ENCODE measurements around the gene AASS.

The AASS gene

GRCh38 chr7:122082160-122082559 lies 61.9 kb downstream of the AASS start (continued):
- no peak for TF ChIP-seq ZNF555 (tag by site-specific recombination; conservative IDR thresholded peaks at IDR 0.05)
- TF ChIP-seq ZNF610 (tag by site-specific recombination; IDR thresholded peaks at IDR 0.05; ENCODE audit: borderline replicate concordance) = no peak
- TF ChIP-seq ZSCAN18 (tag by site-specific recombination; IDR thresholded peaks at IDR 0.05) = no peak
- TF ChIP-seq ZFP41 (tag by site-specific recombination; IDR thresholded peaks at IDR 0.05; ENCODE audit: borderline replicate concordance) = no peak
- TF ChIP-seq, protein P1, sequence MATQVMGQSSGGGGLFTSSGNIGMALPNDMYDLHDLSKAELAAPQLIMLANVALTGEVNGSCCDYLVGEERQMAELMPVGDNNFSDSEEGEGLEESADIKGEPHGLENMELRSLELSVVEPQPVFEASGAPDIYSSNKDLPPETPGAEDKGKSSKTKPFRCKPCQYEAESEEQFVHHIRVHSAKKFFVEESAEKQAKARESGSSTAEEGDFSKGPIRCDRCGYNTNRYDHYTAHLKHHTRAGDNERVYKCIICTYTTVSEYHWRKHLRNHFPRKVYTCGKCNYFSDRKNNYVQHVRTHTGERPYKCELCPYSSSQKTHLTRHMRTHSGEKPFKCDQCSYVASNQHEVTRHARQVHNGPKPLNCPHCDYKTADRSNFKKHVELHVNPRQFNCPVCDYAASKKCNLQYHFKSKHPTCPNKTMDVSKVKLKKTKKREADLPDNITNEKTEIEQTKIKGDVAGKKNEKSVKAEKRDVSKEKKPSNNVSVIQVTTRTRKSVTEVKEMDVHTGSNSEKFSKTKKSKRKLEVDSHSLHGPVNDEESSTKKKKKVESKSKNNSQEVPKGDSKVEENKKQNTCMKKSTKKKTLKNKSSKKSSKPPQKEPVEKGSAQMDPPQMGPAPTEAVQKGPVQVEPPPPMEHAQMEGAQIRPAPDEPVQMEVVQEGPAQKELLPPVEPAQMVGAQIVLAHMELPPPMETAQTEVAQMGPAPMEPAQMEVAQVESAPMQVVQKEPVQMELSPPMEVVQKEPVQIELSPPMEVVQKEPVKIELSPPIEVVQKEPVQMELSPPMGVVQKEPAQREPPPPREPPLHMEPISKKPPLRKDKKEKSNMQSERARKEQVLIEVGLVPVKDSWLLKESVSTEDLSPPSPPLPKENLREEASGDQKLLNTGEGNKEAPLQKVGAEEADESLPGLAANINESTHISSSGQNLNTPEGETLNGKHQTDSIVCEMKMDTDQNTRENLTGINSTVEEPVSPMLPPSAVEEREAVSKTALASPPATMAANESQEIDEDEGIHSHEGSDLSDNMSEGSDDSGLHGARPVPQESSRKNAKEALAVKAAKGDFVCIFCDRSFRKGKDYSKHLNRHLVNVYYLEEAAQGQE (tag by site-specific recombination; IDR thresholded peaks at IDR 0.05) = no peak
- no peak for TF ChIP-seq ZNF76 (tag by site-specific recombination; IDR thresholded peaks at IDR 0.05; ENCODE audit: borderline replicate concordance, low read depth)
- TF ChIP-seq GLI2 (tag by site-specific recombination; IDR thresholded peaks at IDR 0.05; ENCODE audit: borderline replicate concordance, low read depth) = no peak
- TF ChIP-seq GLIS2 (tag by site-specific recombination; IDR thresholded peaks at IDR 0.05) = no peak

DNA sequence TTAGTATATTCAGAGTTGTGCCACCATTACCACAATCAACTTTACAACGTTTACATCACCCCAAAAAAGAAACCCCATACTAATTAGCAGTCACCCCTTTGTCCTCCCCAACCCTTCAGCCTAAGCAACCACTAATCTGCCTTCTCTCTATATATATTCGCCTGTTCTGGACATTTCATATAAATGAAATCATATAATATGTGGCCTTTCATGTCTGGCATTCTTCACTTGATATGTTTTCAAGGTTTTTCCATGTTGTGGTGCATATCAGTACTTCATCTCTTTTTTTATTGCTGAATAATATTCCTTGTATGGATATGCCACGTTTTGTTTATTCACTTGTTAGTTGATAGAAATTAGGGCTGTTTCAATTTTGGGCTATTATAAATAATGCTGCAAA lies 70.4 kb downstream of the AASS start:
- CTCF ChIA-PET = no interaction called here
- TF ChIP-seq ZNF621 (tag by site-specific recombination; IDR thresholded peaks at IDR 0.05) = no peak
- TF ChIP-seq ZNF426 (tag by site-specific recombination; IDR thresholded peaks at IDR 0.05) = no peak
- TF ChIP-seq ZNF76 (tag by site-specific recombination; IDR thresholded peaks at IDR 0.05; ENCODE audit: borderline replicate concordance, low read depth) = no peak
- no peak for TF ChIP-seq ZNF248 (tag by site-specific recombination; IDR thresholded peaks at IDR 0.05)
- TF ChIP-seq ZNF785 (tag by site-specific recombination; IDR thresholded peaks at IDR 0.05) = no peak
- no peak for TF ChIP-seq CTCF (tag by site-specific recombination; IDR thresholded peaks at IDR 0.05)
- TF ChIP-seq ZNF610 (tag by site-specific recombination; IDR thresholded peaks at IDR 0.05; ENCODE audit: borderline replicate concordance) = no peak
- TF ChIP-seq, protein P1 (tag by site-specific recombination; IDR thresholded peaks at IDR 0.05) = no peak
- TF ChIP-seq ZNF266 (tag by site-specific recombination; IDR thresholded peaks at IDR 0.05; ENCODE audit: low read depth) = no peak
- TF ChIP-seq, protein P2, sequence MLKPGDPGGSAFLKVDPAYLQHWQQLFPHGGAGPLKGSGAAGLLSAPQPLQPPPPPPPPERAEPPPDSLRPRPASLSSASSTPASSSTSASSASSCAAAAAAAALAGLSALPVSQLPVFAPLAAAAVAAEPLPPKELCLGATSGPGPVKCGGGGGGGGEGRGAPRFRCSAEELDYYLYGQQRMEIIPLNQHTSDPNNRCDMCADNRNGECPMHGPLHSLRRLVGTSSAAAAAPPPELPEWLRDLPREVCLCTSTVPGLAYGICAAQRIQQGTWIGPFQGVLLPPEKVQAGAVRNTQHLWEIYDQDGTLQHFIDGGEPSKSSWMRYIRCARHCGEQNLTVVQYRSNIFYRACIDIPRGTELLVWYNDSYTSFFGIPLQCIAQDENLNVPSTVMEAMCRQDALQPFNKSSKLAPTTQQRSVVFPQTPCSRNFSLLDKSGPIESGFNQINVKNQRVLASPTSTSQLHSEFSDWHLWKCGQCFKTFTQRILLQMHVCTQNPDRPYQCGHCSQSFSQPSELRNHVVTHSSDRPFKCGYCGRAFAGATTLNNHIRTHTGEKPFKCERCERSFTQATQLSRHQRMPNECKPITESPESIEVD (tag by site-specific recombination; IDR thresholded peaks at IDR 0.05) = no peak
- TF ChIP-seq ZFP3 (tag by site-specific recombination; IDR thresholded peaks at IDR 0.05; ENCODE audit: low read depth) = no peak
- Histone ChIP-seq H3K36me3 (ENCODE audit: control insufficient read depth in 2 of 2, insufficient read depth in 1 of 2, low read length in 2 of 2) (peaks cover 12 to 21% of the 10 kb centered on the region in 2 experiments; a peak in 2 of 3 replicates), H3K27ac (ENCODE audit: extremely low read depth, low read depth, low read length) (no peak overlapping the region), H3K4me1 (ENCODE audit: control insufficient read depth, insufficient read depth, low read length) (no peaks in the 10 kb centered on the region), H3K4me3 (ENCODE audit: low read depth, low read length) (no peak overlapping the region), H3K9me3 (ENCODE audit: control insufficient read depth, insufficient read depth, low read depth, low read length) (no peaks in the 10 kb centered on the region)
- POLR2A ChIA-PET = no interaction called here
